HG02885 (cell line): Measurements from ENCODE around the gene ST6GALNAC3.
A peak's percentile ranks its signal among the peaks of the same experiment; 100 is the strongest.
"Not testable (repeated sequence)": the region's sequence is repeated elsewhere in the genome, so short reads cannot be mapped to it uniquely, and the experiment has no call there.

ENCODE experiments used
- ATAC-seq: cut with Tn5 transposase; IDR thresholded peaks from one replicate; pipeline ENCODE4 v1.9.1; 2021; ENCODE audit warnings: mild to moderate bottlenecking; ENCODE audit not compliant: unreplicated experiment, poor library complexity

The ST6GALNAC3 gene

DNA sequence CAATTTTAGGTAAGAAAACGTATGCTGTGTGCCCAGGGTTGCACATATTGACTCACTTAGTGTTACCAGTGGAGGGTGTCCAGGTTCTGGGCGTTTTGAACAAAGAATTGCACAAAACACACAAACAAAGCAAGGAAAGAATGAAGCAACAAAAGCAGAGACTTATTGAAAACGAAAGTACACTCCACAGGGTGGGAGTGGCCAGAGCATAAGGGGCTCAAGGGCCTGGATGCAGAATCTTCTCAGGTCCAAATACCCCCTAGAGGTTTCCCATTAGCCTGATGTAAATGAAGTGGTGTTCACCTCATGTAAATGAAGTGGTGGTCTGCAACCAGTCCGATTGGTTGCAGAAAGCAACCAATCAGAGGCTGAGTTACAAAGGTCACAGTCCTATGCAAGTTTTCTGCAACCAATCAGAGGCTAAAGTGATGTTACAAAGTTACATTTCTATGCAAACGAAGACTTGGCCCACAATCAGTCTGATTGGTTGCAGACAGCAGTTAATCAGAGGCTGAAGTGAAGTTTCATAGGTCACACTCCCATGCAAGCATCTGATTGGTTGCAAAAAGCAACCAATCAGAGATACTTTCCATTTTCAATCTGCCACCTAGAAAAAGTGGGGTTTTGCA lies 228.3 kb downstream of the ST6GALNAC3 start:
- no peak for ATAC-seq

- ATAC-seq, result no peak
Measured at GRCh38 chr1:76303340-76303717, 228.8 kb downstream of the ST6GALNAC3 start.

DNA sequence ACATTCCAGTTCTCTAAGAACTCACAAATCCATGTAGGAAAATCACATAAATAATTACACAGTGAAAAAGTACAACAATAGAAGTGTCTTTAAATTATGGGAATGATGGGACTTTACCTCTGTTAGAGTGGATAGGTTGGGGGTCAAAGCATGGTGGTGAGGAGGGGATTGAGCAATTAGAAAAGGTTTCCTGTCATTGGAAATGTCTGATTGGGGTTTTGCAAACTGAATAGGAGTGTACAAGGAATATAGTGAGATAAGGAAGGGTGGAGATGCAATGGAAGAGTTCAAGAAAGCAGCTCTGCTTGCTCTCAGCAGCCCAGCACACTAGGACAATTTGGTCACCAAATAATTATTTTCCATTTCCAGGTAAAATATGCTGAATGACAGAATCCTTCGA lies 238.8 kb downstream of the ST6GALNAC3 start:
- no peak for ATAC-seq

DNA sequence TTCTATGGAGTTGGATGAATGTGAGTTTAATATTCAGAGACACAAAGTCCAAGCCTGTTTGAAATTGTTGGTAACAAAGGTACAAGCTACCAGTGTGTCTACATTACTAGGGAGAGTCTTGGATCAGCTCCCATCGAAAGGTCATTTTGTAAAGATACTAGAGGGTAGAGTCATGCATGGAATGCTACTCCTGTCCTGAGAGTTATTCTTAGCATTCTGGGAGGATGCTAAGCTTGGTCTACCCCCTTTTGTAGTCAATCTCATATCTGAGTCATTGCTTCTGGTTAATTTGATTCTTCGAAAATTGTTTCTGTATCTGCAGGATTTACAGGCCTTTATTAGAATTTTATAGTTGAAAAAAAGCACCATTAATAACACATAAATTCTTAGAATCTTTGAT lies 240.2 kb downstream of the ST6GALNAC3 start:
- ATAC-seq, result no peak

- no peak for ATAC-seq
Measured at GRCh38 chr1:76317299-76317900, 242.9 kb downstream of the ST6GALNAC3 start.

GRCh38 chr1:76330991-76331603 lies 256.6 kb downstream of the ST6GALNAC3 start:
- ATAC-seq, result peak; percentile 92

DNA sequence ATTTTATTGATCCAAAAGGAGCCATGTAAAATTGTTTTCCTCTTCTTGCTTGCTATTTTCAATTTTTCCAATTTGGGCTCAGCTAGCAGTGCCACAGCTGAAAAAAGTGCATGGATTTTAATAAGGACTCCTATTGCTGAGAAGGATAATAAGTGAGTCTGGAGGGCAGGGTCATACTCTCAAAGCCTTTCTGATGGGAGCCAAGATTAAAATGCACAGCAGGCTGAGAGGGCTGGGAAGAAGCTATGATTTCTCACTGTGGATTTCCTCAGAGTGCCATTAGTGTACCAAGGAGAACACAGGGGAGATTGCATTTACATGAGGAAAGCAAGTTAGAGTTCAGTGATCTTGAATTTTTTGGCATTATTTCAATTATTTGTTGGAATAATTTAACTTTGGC lies 261.3 kb downstream of the ST6GALNAC3 start:
- no peak for ATAC-seq

- ATAC-seq, result no peak
Measured at GRCh38 chr1:76336931-76337371, 262.4 kb downstream of the ST6GALNAC3 start.

DNA sequence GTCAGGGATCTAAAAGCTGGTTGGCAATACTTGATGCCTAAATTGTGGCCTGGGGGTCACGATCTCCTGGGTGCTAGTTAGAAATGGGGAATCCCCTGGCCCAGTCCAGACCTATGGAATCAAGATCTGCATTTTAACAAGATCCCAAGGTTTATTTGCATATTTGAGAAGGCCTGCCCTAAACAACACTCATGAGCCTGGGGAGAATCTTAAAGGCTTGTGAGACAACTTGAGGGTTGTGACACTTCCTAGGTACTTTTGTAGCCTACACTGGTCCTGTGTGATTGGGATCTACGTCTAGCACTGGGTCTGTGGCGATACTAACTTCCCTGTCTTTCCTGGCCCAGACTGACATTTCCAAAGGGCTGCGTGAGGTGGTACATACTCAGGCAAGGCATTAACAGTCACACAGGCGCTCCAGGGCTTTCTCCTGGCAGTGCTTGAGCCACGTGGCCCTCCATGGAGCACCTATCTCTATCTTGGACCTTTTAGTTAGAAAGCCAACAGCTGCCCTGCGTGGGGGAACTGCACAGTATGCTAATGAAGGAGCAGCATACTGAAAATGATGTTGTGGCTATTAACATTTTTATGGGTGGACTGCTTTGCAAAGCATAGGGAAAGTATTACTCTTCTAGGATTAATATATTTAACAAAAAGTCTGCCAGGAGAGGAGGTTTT lies 263.1 kb downstream of the ST6GALNAC3 start:
- ATAC-seq, result no peak

DNA sequence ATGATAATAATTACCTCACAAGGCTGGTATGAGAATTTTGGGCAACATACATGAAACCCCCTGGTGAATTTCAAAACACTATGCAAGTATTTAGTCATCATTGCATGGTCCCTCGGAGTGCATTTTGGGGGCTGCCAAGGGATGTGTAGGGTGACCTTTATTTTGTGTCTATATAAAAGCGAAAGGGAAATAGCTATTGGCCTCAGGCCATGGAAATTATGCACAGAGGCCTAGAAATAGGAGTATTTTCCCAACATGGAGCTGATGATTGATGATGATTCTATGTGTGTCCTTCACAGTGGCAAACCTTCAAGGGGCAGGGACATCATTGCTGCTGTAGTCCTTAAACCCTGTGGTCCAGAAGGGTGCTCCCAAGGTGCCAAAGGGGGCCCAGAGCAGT lies 265.5 kb downstream of the ST6GALNAC3 start:
- no peak for ATAC-seq

DNA sequence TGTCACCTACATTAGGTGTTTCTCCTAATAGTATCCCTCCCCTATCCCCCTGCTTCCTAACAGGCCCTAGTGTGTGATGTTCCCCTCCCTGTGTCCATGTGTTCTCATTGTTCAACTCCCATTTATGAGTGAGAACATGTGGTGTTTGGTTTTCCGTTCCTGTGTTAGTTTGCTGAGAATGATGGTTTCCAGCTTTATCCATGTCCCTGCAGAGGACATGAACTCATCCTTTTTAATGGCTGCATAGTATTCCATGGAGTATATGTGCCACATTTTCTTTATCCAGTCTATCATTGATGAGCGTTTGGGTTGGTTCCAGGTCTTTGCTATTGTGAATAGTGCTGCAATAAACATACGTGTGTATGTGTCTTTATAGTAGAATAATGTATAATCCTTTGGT lies 267.3 kb downstream of the ST6GALNAC3 start:
- not testable (repeated sequence) for ATAC-seq

DNA sequence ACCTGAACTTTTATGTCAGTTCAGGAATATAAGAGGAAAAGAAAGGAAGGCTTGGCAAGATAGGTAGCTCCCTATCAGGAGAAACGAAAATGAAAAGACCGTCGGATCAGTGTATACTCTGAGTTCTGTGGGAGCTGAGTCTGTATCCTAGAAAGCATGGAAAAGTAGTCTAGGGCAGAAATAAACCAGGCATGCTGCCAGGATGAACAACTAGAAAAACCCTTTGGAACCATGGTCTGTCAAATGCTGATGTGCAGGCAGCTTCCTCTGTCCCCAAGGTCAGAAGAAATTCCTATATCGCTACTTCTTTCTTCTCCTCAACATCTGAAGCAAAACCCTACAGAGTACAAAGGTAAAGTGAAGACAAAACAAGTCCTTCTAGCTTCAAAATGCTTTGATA lies 268.8 kb downstream of the ST6GALNAC3 start:
- ATAC-seq, result no peak

DNA sequence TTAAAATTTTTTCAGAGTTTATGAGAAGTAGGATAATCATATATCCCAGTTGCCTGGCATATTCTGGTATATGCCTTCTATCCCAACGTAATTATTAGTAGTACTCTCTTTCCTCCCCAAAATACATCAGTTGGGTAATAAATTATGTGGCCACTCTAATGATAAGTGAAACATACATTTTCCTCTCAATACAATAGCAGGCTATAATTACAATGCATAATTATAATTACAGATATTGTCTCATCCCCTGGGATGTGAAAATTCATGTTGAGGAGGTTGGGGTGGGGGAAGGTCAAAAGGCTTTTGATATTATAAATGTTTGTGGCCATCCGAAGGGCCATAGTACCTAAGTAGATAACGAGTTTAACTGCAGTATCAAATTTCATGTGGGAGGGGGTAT lies 277.1 kb downstream of the ST6GALNAC3 start:
- no peak for ATAC-seq

DNA sequence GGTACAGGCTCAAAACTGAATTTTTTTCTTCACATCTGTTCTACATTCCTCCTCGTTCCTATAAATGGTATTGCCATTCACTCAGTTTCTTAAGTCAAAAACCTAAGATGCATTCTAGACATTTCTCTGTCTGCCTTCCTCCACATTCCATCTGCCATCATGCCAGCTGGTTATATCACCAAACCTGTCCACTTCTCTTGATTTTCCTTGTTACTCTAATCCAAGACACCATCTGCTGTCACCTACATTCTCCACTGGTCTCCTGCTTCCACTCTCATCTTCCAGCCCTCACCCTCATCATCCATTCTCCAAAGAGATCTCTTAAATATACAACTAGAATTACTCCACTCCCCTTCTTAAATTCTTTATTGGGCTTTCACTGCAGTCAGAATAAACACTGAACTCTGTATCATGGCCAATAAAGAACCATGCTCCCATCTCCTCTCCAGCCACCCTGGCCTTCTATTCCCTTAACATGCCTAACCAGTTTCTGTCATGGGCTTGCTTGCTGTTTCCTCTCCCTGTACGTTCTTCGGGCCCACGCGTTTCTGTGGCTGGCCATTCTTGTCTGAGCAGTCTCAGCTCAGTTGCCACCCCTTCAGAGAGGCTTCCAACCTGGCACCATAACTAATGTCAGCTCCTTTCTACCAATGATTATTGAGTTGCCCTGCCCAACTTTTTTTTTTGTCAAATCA lies 278.3 kb downstream of the ST6GALNAC3 start:
- no peak for ATAC-seq

GRCh38 chr1:76354236-76354635 lies 279.7 kb downstream of the ST6GALNAC3 start:
- ATAC-seq, result no peak

DNA sequence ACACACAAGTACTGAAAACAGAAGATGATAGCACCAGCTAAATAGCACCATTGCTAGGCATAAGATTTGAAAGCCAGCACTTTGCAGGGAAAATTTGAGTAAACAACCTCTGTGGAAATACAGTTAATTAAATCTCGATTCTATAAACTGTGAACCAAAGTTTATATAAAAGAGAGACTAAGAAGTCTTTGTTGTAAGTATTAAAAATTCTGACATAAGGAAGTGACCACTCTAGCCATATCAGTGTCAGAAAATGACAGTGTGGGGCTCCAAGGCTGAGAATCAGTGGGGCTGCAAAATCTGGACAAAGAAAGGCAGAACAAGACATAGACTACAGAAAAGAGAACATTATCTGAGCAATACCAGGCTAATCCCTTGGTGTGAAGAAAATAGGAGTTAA lies 292.2 kb downstream of the ST6GALNAC3 start:
- ATAC-seq, result no peak

- ATAC-seq, result no peak
Measured at GRCh38 chr1:76371941-76372340, 297.4 kb downstream of the ST6GALNAC3 start.

DNA sequence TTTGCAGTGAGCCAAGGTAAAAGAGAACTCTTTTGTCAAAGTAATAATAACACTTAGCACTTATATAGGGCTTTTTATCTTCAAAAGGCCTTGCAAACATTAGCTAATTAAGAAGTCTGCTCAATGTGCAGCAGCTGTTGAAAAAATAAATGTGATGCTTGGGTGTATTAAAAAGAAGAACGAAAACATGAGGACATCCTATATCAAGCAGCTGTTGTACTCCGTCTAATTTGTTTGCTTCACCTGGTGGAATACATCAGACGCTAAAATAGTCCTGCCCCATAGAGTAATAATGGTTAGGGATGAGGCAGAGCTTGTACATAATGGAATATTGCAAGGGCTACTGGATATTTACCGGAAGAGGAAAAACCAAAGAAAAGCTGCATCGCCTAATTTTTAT lies 299.5 kb downstream of the ST6GALNAC3 start:
- ATAC-seq, result no peak

- no peak for ATAC-seq
Measured at GRCh38 chr1:76377247-76377646, 302.7 kb downstream of the ST6GALNAC3 start.

DNA sequence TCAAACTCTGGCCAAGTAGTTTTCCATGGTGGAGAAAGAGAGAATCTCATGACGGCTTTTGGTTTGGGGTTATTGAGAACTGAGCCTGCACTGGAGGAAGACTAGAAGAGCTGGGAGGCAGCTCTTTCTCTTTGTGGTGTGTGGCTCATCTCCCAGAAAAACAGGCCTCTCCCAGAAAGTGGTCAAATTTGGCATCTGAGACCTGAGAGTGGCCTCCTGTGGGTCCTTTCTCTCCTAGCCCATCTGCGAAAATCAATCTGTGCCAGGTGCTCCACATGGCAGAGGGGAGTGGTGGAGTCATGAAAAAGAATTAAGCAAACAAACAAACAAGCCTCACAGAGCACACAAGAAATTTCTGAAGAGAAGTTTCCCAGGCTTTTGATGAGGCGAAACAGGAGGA lies 305.0 kb downstream of the ST6GALNAC3 start:
- no peak for ATAC-seq
